ENCODE results near the gene HLTF.

GRCh38 chr3:149026718-149027117 lies 59.6 kb downstream of the HLTF start:
- no peak for TF ChIP-seq CEBPB (IDR thresholded peaks at IDR 0.05; ENCODE audit: low read depth)
- no peak for TF ChIP-seq POLR2A (IDR thresholded peaks at IDR 0.05; ENCODE audit: borderline replicate concordance, extremely low read depth, insufficient read depth, insufficient read length)
- no peak for TF ChIP-seq EZH2 (IDR thresholded peaks at IDR 0.05)
- TF ChIP-seq CTCF (IDR thresholded peaks at IDR 0.05 in 2 of 3, conservative IDR thresholded peaks at IDR 0.05 in 1 of 3; ENCODE audit: borderline replicate concordance in 1 of 3, insufficient read depth in 1 of 3, low read depth in 2 of 3, low read length in 2 of 3), result no peak

Data from HCT116 (cell line).